ENCODE measurements around the gene SEC61G.

The SEC61G gene

DNA sequence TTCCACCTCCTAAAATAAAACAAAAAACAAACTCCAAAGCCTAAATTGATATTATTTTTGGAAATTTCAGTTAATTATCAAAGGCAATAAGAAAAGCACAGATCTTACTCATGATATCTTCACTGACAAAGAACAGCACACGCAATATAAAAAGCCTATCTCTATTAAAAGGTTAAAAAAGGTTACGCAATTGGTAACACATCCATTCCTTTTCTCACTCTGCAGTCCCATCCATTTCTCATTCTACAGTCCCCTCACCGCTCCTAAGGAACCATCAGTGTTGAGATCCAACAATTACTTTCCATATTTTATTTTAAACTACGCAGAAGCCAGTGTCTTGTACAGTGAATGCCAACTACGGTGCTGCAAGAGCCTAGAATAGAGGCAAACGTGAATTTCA is 1.3 kb downstream of the SEC61G start:
- DNase-seq: no peak

- DNase-seq: no peak
Observed at GRCh38 chr7:54749200-54749599, 9.8 kb downstream of the SEC61G start.

- DNase-seq: no peak
Observed at GRCh38 chr7:54747234-54747633, 11.8 kb downstream of the SEC61G start.

DNA sequence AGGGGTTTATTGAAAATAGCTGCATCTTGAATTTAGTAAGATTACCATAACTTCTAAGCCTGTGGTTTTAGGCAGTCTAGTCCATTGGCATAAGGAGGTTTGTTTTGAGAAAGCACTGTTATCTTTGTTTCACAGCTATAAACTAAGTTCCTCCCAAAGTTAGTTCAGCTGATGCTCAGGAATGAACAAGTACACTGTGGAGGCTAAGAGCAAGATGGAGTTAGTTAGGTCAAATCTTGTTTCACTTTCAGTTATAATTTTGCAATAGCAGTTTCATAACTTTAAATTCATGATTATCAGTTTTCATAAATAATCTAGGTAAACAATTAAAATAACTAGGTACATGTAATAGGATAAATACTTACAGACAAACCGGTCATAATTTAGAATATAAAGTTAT is 15.4 kb downstream of the SEC61G start:
- DNase-seq: no peak

DNA sequence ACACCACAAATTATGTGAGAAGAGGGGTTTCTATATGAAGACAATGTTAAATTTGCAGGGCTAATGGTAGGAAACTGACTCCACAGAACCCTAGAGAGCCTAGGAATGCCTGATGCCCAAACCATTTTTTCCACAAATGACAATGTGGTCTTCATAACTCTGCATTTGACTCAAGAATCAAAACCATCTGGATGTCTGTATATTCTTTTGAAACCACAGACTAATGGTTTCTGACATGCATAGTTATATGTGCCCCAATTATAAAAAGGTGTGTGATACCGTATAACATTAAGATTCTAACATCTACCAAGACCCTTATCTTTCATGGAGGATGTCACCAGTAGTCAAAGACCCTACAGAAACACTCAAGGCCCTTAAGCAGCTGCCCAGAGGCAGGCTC is 20.3 kb downstream of the SEC61G start:
- DNase-seq: no peak

DNA sequence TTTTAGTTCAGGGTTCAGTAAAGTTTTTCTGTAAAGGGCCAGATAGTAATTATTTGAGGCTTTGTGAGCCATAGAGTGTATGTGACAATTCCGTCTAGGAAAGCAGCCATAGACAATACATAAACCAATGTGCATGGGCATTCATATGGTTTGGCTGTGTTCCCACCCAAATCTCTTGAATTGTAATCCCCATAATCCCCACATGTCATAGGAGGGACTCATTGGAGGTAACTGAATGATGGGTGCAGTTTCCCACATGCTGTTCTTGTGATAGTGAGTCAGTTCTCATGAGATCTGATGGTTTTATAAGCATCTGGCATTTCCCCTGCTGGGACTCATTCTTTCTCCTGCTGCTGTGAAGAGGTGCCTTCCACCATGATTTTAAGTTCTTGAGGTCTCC is 29.9 kb downstream of the SEC61G start:
- DNase-seq: no peak

- no peak for DNase-seq
Observed at GRCh38 chr7:54728411-54728810, 30.6 kb downstream of the SEC61G start.

- no peak for DNase-seq
Observed at GRCh38 chr7:54725255-54725654, 33.8 kb downstream of the SEC61G start.

GRCh38 chr7:54722502-54722901 is 36.5 kb downstream of the SEC61G start:
- DNase-seq: no peak

GRCh38 chr7:54722026-54722425 is 37.0 kb downstream of the SEC61G start:
- DNase-seq: no peak

GRCh38 chr7:54719974-54720373 is 39.0 kb downstream of the SEC61G start:
- no peak for DNase-seq

GRCh38 chr7:54719425-54719824 is 39.6 kb downstream of the SEC61G start:
- DNase-seq: no peak

- no peak for DNase-seq
Observed at GRCh38 chr7:54712820-54713219, 46.2 kb downstream of the SEC61G start.

- no peak for DNase-seq
Observed at GRCh38 chr7:54711900-54712595, 47.0 kb downstream of the SEC61G start.

DNA sequence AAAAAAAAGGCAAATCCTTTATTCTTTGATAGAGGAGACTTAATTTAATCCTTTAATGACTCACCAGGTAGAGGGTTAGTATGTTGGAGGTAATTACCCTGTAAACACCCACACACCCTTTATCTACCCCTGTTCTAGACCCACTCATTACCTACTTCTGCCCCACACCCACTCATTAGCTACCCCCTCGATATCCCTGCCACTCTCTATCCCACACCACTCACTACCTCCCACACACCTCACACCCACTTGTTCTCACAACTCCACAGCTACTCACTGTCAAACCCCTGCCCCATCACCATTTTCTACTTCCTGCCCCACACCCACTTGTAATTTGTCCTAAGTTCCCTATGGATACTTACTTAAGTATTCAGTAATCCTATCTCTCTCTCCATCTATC is 49.7 kb downstream of the SEC61G start:
- DNase-seq: no peak

DNA sequence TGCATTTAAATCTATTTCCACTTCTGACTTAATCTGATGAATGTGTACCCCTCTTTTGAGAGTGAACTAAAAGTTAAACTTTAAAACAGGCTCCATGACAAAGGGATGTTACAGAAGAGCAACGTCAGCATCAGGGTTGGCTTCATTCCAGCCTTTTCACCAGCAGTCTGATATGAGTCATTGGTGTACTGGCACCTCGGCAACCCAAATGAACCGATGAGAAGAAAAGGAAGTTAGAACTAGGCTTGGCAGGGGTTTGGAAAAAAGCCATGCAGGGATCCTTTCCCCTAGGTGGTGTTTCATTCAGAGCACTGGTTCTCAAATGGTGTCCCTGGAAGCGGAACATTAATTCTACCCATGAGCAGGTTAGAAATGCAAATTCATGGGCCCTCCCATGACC is 53.6 kb downstream of the SEC61G start:
- DNase-seq: no peak

DNA sequence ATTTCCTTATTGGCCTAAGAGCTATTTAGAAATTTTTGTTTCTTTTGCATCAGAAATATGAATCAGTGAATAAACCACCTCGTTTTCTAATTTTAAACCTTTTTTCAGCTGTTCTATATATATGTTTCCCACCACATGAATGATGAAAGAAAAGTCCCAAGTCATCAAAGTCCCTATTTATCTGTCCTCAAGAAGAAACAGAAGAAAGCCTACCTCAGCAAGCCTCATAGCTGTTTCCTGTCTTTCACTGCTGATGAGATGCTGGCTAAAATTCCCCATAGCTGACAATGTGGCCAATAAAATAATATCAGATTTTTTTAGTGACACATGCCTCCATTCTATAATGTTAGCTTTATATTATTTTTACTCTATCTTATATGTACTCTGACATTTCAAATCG is 54.2 kb downstream of the SEC61G start:
- no peak for DNase-seq
